GM12892 (cell line): Measurements from ENCODE around the gene CD300LD.

ENCODE experiments used
- POLR2A ChIP-seq: IDR thresholded peaks from 2 replicates; pipeline ENCODE4 v1.6.1; 2011; ENCODE audit warnings: low read depth, low read length, control low read depth
- POLR2AphosphoS5 ChIP-seq: IDR thresholded peaks from 2 replicates; pipeline ENCODE4 v1.6.1; 2011; ENCODE audit warnings: low read depth, low read length, control low read depth
- TAF1 ChIP-seq: IDR thresholded peaks from 2 replicates; pipeline ENCODE4 v1.6.1; 2011; ENCODE audit warnings: low read depth, mild to moderate bottlenecking, control low read depth, low read length, borderline replicate concordance

- TF ChIP-seq POLR2A (no peak), POLR2AphosphoS5 (no peak), TAF1 (no peak)
These were observed 44.8 kb downstream of the CD300LD start for GRCh38 chr17:74547264-74547663.
